Measurements from ENCODE around the gene ELFN2. TPM values are rescaled to one million over a fixed set of nuclear protein-coding genes. Genes with fewer than 3 reads are reported as not detected.

Gene ELFN2
- polyA plus RNA-seq, 2 of the 4 experiments (the other 2 are of a cell fraction), result 0.94 to 8.1 TPM

DNA sequence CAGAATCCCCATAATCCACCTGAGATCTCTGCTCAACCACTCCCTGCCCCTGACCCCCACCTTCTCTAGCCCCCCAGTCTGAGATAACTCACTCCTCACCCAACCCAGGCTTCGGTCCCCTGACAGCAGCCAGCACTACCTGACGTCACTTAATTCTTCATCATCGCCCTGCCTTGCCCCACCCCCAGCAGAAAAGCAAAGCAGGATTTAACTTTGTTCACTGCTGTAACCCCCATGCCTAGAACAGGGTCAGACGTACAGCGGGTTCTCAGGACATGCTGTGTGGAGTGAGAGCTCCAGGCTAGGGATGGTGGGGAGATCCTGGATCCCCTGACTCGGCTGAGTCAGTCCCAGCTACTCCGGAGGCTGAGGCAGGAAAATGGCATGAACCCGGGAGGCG lies 45.8 kb downstream of the ELFN2 start:
- FAIRE-seq (no peak), ATAC-seq (no peak), DNase-seq (ENCODE audit: low read depth in 1 of 2, low spot score in 1 of 2) (no peak)
- ChIA-PET POLR2A (interaction anchor here (0.6 kb wide), 1 partner anchor 57 kb away, joined by 3 read pairs; no protein-coding TSS in a partner anchor), CTCF (interaction anchor here (0.9 to 1.3 kb wide), 2 partner anchors 48 to 91 kb away, joined by 3 read pairs; no protein-coding TSS in a partner anchor)
- 80% methylated on average over 9 of the region's 9 CpGs for WGBS (ENCODE audit: missing lambda C conversion rate)
- TF ChIP-seq SREBF2 (IDR thresholded peaks at IDR 0.05) (no peak), HOXA7 (CRISPR knock-in tag; IDR thresholded peaks at IDR 0.05) (no peak), FOSB (CRISPR knock-in tag; IDR thresholded peaks at IDR 0.05) (no peak), REST (IDR thresholded peaks at IDR 0.05) (no peak), E2F6 (IDR thresholded peaks at IDR 0.05; ENCODE audit: borderline replicate concordance, low read depth) (no peak), ELK1 (IDR thresholded peaks at IDR 0.05; ENCODE audit: low read depth, low read length) (no peak), PHF8 (IDR thresholded peaks at IDR 0.05; ENCODE audit: borderline replicate concordance, low read depth) (no peak), HOXB13 (CRISPR knock-in tag; IDR thresholded peaks at IDR 0.05; ENCODE audit: low read depth) (no peak), TP53 (CRISPR knock-in tag; IDR thresholded peaks at IDR 0.05) (no peak), CEBPB (IDR thresholded peaks at IDR 0.05) (no peak), BCL3 (IDR thresholded peaks at IDR 0.05) (no peak), HOXB5 (CRISPR knock-in tag; IDR thresholded peaks at IDR 0.05) (no peak), MYC (IDR thresholded peaks at IDR 0.05; ENCODE audit: borderline replicate concordance, low read length) (no peak), FOSL2 (IDR thresholded peaks at IDR 0.05) (no peak), FOSL2 (CRISPR knock-in tag; IDR thresholded peaks at IDR 0.05) (no peak), RARB (CRISPR knock-in tag; IDR thresholded peaks at IDR 0.05) (no peak), SMC3 (IDR thresholded peaks at IDR 0.05) (no peak), KDM5A (IDR thresholded peaks at IDR 0.05) (no peak), MAZ (IDR thresholded peaks at IDR 0.05; ENCODE audit: borderline replicate concordance, low read depth, low read length) (no peak)
- Histone ChIP-seq H3K4me1 (peaks cover 14% of the 10 kb centered on the region; the same call in 2 of the 3 replicates), H3K27ac (no peak overlapping the region), H3K4me3 (no peak overlapping the region), H3K4me2 (no peak overlapping the region), H3K9me3 (no peaks in the 10 kb centered on the region)

- FAIRE-seq (no peak), ATAC-seq (no peak), DNase-seq (ENCODE audit: low read depth in 1 of 2, low spot score in 1 of 2) (no peak)
- no peak for TF ChIP-seq RFX5 (IDR thresholded peaks at IDR 0.05)
- no peak for TF ChIP-seq RAD21 (conservative IDR thresholded peaks at IDR 0.05 in 1 of 2, IDR thresholded peaks at IDR 0.05 in 1 of 2)
- no peak for TF ChIP-seq JUNB (IDR thresholded peaks at IDR 0.05)
- no peak for TF ChIP-seq TP53 (CRISPR knock-in tag; IDR thresholded peaks at IDR 0.05)
- TF ChIP-seq SMC3 (IDR thresholded peaks at IDR 0.05), result no peak
- Histone ChIP-seq H3K4me2 (no peak overlapping the region), H3K4me1 (peaks cover 15% of the 10 kb centered on the region; the same call in 2 of the 3 replicates), H3K27ac (no peak overlapping the region), H3K4me3 (no peak overlapping the region), H3K9me3 (no peaks in the 10 kb centered on the region)
- POLR2A ChIA-PET, result no interaction called here
- CTCF ChIA-PET, result interaction anchor here (0.8 to 1.6 kb wide), 3 partner anchors 49 to 78 kb away, joined by 3 read pairs; no protein-coding TSS in a partner anchor
- 52% methylated on average over 5 of the region's 10 CpGs for WGBS (ENCODE audit: missing lambda C conversion rate)
These were observed 47.6 kb downstream of the ELFN2 start for GRCh38 chr22:37379722-37380121.

Data from A549 (cell line).